GM10248 (cell line): Measurements from ENCODE around the gene DLGAP1.

Source experiments
- CTCF ChIA-PET: fragments of 300-600 bp; sonication (Branson Sonifier 250); formaldehyde crosslinking; extraction: SDS; loops from one replicate; lab custom pipeline; 2021; ENCODE audit warnings: antibody characterized with exemption; lab: Yijun Ruan, JAX
- POLR2A ChIA-PET: fragments of 350-650 bp; sonication (Branson Sonifier 250); formaldehyde crosslinking; extraction: SDS; loops from one replicate; lab custom pipeline; 2020; ENCODE audit warnings: antibody characterized with exemption; lab: Yijun Ruan, JAX
- DNase-seq: peaks from one replicate; pipeline ENCODE4 v3.0.0; 2012; ENCODE audit errors: extremely low spot score
- CTCF ChIP-seq: IDR thresholded peaks from 2 replicates; pipeline ENCODE4 v1.5.1; 2012; ENCODE audit warnings: mild to moderate bottlenecking, low read depth; ENCODE audit errors: extremely low read depth, missing control alignments, control extremely low read depth

DLGAP1 gene

DNA sequence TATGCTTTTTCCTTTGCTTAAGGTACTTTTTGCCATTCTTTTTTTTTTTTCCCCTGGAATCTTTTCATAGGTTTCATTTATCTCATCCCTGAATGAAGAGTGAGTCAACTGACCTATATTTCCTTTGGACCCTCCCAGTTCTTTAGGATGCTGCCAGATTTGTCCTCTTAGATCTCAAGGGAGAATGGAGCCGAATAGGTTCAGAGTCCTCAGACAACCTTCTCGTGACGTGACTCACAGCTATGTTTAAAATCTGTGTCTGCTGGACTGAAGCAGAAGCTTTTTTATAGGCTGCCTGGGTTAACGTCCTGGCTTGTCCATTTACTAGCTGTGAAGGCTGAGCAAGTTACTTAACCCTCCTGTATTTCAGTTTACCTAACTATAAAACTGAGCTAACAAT, 358.6 kb downstream of the DLGAP1 start:
- CTCF ChIA-PET, result interaction anchor here (3.4 kb wide), 1 partner anchor 11 kb away, joined by 25 read pairs; no protein-coding TSS in a partner anchor
- no peak for DNase-seq
- POLR2A ChIA-PET, result no interaction called here
- no peak for TF ChIP-seq CTCF

DNA sequence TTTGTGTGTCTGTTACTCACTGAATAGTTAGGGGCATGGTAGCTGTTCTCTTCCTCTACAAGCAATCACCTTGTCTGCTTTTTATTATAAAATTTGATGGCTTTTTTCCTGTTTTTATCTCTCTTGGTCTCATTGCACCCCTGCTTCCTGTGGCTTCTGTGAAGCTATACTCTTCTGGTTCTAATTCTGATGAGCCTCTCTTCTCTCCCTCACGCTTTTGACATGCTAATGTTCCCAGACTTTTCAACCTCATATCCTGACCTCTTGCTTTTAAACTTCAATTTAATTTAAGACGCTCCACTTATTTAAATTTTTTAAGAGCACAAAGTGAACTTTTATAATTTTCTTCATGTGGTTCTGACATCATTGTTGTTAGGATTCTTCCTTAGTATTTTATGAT, 361.4 kb downstream of the DLGAP1 start:
- no peak for TF ChIP-seq CTCF
- DNase-seq, result no peak
- ChIA-PET CTCF (interaction anchor here (0.8 to 3.4 kb wide), 3 partner anchors 11 to 21 kb away, joined by 3 to 16 read pairs (median 3); no protein-coding TSS in a partner anchor), POLR2A (no interaction called here)

DNA sequence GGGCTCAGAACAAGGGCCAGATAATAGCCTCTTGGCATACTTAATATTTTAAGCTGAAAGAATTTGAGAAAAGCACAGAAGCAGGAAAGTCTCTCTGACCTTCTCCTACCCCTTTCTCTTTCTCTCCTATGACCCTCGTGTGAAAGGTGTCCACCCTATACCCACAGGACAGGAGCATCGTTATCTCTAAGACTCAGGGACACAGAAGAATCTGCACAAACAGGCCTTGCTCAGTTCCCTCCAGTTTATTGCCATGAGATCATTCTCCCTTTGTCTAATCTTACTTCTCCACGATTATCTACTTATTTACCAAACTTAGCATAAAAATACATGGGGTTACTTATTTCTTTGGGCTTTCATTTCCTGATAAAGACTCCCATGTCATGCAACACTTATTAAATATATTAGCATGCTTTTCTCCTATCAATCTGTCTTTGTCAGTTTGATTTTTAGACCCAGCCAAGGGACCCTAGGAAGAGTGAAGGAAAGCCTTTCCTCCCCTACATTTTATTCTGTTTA, 370.7 kb downstream of the DLGAP1 start:
- ChIA-PET CTCF (interaction anchor here (1.0 to 2.4 kb wide), 3 partner anchors 9 to 17 kb away, joined by 3 to 6 read pairs (median 4); no protein-coding TSS in a partner anchor), POLR2A (no interaction called here)
- DNase-seq, result no peak
- no peak for TF ChIP-seq CTCF

DNA sequence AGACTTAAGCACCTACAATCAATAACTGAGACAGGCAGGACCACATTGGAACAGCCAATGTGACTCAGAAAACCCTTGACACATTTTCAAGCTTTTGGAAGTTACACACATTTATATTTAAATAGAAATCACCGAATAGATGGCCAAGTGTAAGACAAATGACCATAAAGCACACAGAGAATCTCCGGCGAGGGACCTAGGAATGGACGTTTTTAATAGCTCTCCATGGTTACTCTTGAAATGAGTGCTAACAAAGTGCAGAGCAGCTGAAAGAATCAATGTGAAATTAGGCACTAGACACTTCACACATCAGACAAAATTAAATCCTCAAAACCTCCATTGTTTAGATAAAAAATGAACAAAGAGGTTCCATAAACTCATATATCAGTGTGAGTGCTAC, 376.9 kb downstream of the DLGAP1 start:
- ChIA-PET CTCF (interaction anchor here (1.5 to 2.1 kb wide), 2 partner anchors 13 to 307 kb away, joined by 3 to 6 read pairs; no protein-coding TSS in a partner anchor), POLR2A (no interaction called here)
- no peak for DNase-seq
- TF ChIP-seq CTCF, result no peak

DNA sequence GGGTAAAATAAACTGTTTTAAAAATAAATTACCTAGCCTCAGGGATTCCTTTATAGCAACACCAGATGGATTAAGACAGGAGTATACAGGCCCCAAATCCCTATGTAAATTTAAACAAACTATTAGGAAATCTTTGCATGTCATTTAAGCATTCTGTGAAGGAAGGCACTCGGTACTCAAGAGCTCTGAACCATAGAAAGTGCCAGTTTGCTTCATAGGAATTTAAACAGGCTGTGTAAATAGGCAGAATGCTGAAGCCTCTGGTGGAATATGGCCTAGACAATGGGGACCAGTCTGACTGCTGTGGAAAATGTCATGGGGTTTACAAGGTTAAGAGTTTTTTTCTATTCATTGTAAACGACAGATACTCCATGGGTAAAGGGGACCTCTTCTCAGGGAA, 377.4 kb downstream of the DLGAP1 start:
- TF ChIP-seq CTCF, result no peak
- CTCF ChIA-PET, result interaction anchor here (1.5 kb wide), 1 partner anchor 12 kb away, joined by 3 read pairs; no protein-coding TSS in a partner anchor
- POLR2A ChIA-PET, result no interaction called here
- DNase-seq, result no peak

DNA sequence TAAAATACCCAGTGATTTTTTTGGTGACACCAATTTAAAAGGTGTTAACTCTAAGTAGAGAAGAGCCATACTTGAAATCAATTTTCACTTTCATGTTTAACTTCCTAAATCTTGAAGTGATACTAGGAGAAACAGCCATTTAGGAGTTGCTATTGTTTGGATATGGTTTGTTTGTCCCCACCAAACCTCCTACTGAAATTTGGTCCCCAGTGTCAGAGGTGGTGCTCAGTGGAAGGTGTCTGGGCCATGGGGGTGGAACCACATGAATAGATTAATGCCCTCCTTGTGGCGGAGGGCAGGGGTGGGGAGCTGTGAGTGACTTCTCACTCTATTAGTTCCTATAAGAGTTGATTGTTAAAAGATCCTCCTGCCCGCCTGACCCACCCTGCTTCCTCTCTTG, 377.9 kb downstream of the DLGAP1 start:
- no peak for DNase-seq
- TF ChIP-seq CTCF, result no peak
- ChIA-PET CTCF (interaction anchor here (1.5 kb wide), 1 partner anchor 11 kb away, joined by 3 read pairs; no protein-coding TSS in a partner anchor), POLR2A (no interaction called here)
